ENCODE measurements around the gene BCL6.

- no peak for TF ChIP-seq POLR2A (IDR thresholded peaks at IDR 0.05; ENCODE audit: low read length)
- TF ChIP-seq GATA1 (IDR thresholded peaks at IDR 0.05; ENCODE audit: low read depth, low read length): no peak
Measured at GRCh38 chr3:187746442-187747281, 1.4 kb upstream of the BCL6 start.

All from erythroblast (primary cell).